ENCODE measurements around the gene PAM. TPM values are rescaled to one million over a fixed set of nuclear protein-coding genes. Genes with fewer than 3 reads are reported as not detected.

PAM gene
- total RNA-seq, 2 experiments from 2014 or later, result 15.1 to 16.1 TPM

- POLR2A ChIA-PET, result no interaction called here
- H3K4me3 Mint-ChIP-seq, result no peak overlapping the region
These were observed 32.2 kb upstream of the PAM start for GRCh38 chr5:102722931-102723330.

DNA sequence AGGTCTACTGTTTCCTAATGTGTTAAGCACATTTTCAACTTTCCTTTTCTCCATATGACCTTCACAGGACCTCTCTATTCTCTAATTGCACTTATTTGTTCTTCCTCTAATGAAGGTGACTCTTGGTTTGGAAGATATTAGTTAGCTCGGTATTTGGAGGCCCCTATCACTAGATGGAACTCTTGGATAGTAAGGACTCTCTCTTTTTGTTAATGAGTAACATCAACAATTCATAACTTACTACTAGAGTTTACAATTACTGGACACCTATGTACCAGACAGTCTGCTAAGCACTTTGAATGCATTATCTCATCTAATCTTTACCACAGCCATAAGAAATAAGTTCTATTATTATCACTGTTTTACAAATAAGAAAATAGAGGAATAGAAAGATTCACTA lies 23.4 kb upstream of the PAM start:
- DNase-seq (no peak), ATAC-seq (ENCODE audit: poor library complexity) (no peak)
- intact Hi-C loops (cut with DNase I, micrococcal nuclease), result no loop called here
- no peaks in the 10 kb centered on the region for H3K9me3 Mint-ChIP-seq
- Histone ChIP-seq H3K4me1 (ENCODE audit: insufficient read depth, low read length) (no peaks in the 10 kb centered on the region), H3K4me3 (ENCODE audit: low read length) (no peak overlapping the region), H3K27ac (ENCODE audit: low read depth in 1 of 2, low read length in 2 of 2) (no peak overlapping the region), H3K36me3 (ENCODE audit: insufficient read depth, low read length) (no peaks in the 10 kb centered on the region), H3K9me3 (ENCODE audit: control insufficient read depth in 1 of 2, insufficient read depth in 1 of 2, low read length in 2 of 2) (no peaks in the 10 kb centered on the region), H3K27me3 (ENCODE audit: control insufficient read depth in 1 of 2, insufficient read depth in 2 of 2, low read length in 2 of 2) (no peaks in the 10 kb centered on the region)
- H3K4me1 Mint-ChIP-seq (ENCODE audit: low read depth), result no peaks in the 10 kb centered on the region
- CTCF ChIA-PET, result no interaction called here
- no peak for TF ChIP-seq CTCF (IDR thresholded peaks at IDR 0.05)
- no peaks in the 10 kb centered on the region for H3K36me3 Mint-ChIP-seq (ENCODE audit: low read depth)
- H3K27me3 Mint-ChIP-seq, result peaks cover 5% of the 10 kb centered on the region
- POLR2A ChIA-PET, result no interaction called here
- no peak overlapping the region for H3K27ac Mint-ChIP-seq
- H3K4me3 Mint-ChIP-seq, result no peak overlapping the region

More at GRCh38 chr5:102722931-102723330, 32.2 kb upstream of the PAM start:
- no peak overlapping the region for H3K27ac Mint-ChIP-seq
- H3K4me1 Mint-ChIP-seq (ENCODE audit: low read depth), result no peaks in the 10 kb centered on the region
- peaks cover 8% of the 10 kb centered on the region for H3K27me3 Mint-ChIP-seq
- no peak for TF ChIP-seq CTCF (IDR thresholded peaks at IDR 0.05)
- no peak for DNase-seq
- Histone ChIP-seq H3K27ac (ENCODE audit: low read depth in 1 of 2, low read length in 2 of 2) (no peak overlapping the region), H3K4me3 (ENCODE audit: low read length) (no peak overlapping the region), H3K36me3 (ENCODE audit: insufficient read depth, low read length) (no peaks in the 10 kb centered on the region), H3K27me3 (ENCODE audit: control insufficient read depth in 1 of 2, insufficient read depth in 2 of 2, low read length in 2 of 2) (peaks cover 0 to 6% of the 10 kb centered on the region in 2 experiments), H3K4me1 (ENCODE audit: insufficient read depth, low read length) (no peaks in the 10 kb centered on the region), H3K9me3 (ENCODE audit: control insufficient read depth in 1 of 2, insufficient read depth in 1 of 2, low read length in 2 of 2) (peaks cover 0 to 6% of the 10 kb centered on the region in 2 experiments)
- intact Hi-C loops (cut with DNase I, micrococcal nuclease), result no loop called here
- no peaks in the 10 kb centered on the region for H3K36me3 Mint-ChIP-seq (ENCODE audit: low read depth)
- peaks cover 4% of the 10 kb centered on the region for H3K9me3 Mint-ChIP-seq
- CTCF ChIA-PET, result no interaction called here
- ATAC-seq (ENCODE audit: poor library complexity), result no peak

DNA sequence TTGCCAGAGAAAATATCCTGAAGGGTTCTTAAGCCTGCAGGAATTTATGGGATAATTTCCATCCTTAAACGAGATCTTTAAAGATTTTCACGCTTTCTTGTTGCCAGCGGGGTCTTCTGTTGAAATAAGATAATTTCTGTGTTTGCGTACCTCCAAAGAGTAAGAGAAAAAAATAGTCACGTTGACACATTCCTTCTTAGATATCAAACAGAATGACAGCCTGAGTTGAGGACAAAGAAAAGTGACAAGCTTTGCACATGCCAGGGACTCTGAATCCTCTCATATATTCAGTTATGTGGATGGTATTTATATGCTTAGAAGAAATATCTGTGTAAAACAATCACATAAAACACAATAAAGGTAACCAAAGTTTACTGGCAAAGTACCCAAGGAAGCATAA lies 21.6 kb upstream of the PAM start:
- H3K27me3 ChIP-seq (ENCODE audit: control insufficient read depth in 1 of 2, insufficient read depth in 2 of 2, low read length in 2 of 2), result no peaks in the 10 kb centered on the region
- intact Hi-C loops (cut with DNase I, micrococcal nuclease), result no loop called here
- DNase-seq (no peak), ATAC-seq (ENCODE audit: poor library complexity) (no peak)
- H3K36me3 Mint-ChIP-seq (ENCODE audit: low read depth), result no peaks in the 10 kb centered on the region
- no peak overlapping the region for H3K4me3 ChIP-seq (ENCODE audit: low read length)
- ChIA-PET POLR2A (no interaction called here), CTCF (no interaction called here)
- H3K9me3 Mint-ChIP-seq, result no peaks in the 10 kb centered on the region
- no peaks in the 10 kb centered on the region for H3K4me1 Mint-ChIP-seq (ENCODE audit: low read depth)
- no peaks in the 10 kb centered on the region for H3K9me3 ChIP-seq (ENCODE audit: control insufficient read depth in 1 of 2, insufficient read depth in 1 of 2, low read length in 2 of 2)
- H3K27me3 Mint-ChIP-seq, result no peaks in the 10 kb centered on the region
- no peak for TF ChIP-seq CTCF (IDR thresholded peaks at IDR 0.05)
- H3K27ac ChIP-seq (ENCODE audit: low read depth in 1 of 2, low read length in 2 of 2), result no peak overlapping the region
- no peak overlapping the region for H3K4me3 Mint-ChIP-seq
- H3K4me1 ChIP-seq (ENCODE audit: insufficient read depth, low read length), result no peaks in the 10 kb centered on the region
- H3K27ac Mint-ChIP-seq, result no peak overlapping the region
- no peaks in the 10 kb centered on the region for H3K36me3 ChIP-seq (ENCODE audit: insufficient read depth, low read length)

Measured in CD4-positive, alpha-beta T cell (primary cell).